NCI-H345 (cell line): ENCODE results near the gene KEL.

ENCODE experiments used
- DNase-seq: peaks from one replicate; lab custom pipeline; 2025; lab: John Stamatoyannopoulos, UW

Gene KEL

GRCh38 chr7:142927085-142927745 is 34.9 kb downstream of the KEL start:
- DNase-seq: no peak

- no peak for DNase-seq
Measured at GRCh38 chr7:142925413-142925812, 36.8 kb downstream of the KEL start.

- no peak for DNase-seq
Measured at GRCh38 chr7:142923391-142923790, 38.8 kb downstream of the KEL start.

- DNase-seq: no peak
Measured at GRCh38 chr7:142919656-142920055, 42.5 kb downstream of the KEL start.

- DNase-seq: no peak
Measured at GRCh38 chr7:142918901-142919300, 43.3 kb downstream of the KEL start.

GRCh38 chr7:142917447-142917846 is 44.7 kb downstream of the KEL start:
- no peak for DNase-seq

- no peak for DNase-seq
Measured at GRCh38 chr7:142916508-142916907, 45.7 kb downstream of the KEL start.

GRCh38 chr7:142915315-142915714 is 46.8 kb downstream of the KEL start:
- DNase-seq: no peak

GRCh38 chr7:142914121-142914520 is 48.0 kb downstream of the KEL start:
- DNase-seq: no peak

GRCh38 chr7:142913566-142913965 is 48.6 kb downstream of the KEL start:
- DNase-seq: no peak

GRCh38 chr7:142913051-142913450 is 49.1 kb downstream of the KEL start:
- DNase-seq: no peak

- DNase-seq: no peak
Measured at GRCh38 chr7:142910481-142910880, 51.7 kb downstream of the KEL start.

GRCh38 chr7:142910031-142910433 is 52.1 kb downstream of the KEL start:
- no peak for DNase-seq

- no peak for DNase-seq
Measured at GRCh38 chr7:142908921-142909890, 53.0 kb downstream of the KEL start.

GRCh38 chr7:142908290-142908689 is 53.9 kb downstream of the KEL start:
- DNase-seq: no peak

GRCh38 chr7:142906643-142907042 is 55.5 kb downstream of the KEL start:
- DNase-seq: no peak

- no peak for DNase-seq
Measured at GRCh38 chr7:142905759-142906158, 56.4 kb downstream of the KEL start.

- DNase-seq: no peak
Measured at GRCh38 chr7:142904128-142904527, 58.0 kb downstream of the KEL start.

GRCh38 chr7:142901426-142902259 is 60.5 kb downstream of the KEL start:
- no peak for DNase-seq

GRCh38 chr7:142899661-142900060 is 62.5 kb downstream of the KEL start:
- DNase-seq: no peak

- DNase-seq: peak; percentile 70
Measured at GRCh38 chr7:142898377-142899170, 63.6 kb downstream of the KEL start.

GRCh38 chr7:142897691-142898090 is 64.5 kb downstream of the KEL start:
- no peak for DNase-seq
